Fibroblast of pulmonary artery (primary cell): Measurements from ENCODE around the gene IGLL5.
"Not testable (repeated sequence)": the region's sequence is repeated elsewhere in the genome, so short reads cannot be mapped to it uniquely, and the experiment has no call there.

Source experiments
- DNase-seq: peaks from one replicate; pipeline ENCODE4 v3.0.0-alpha.2; 2010; ENCODE audit warnings: low read depth
- H3K4me3 ChIP-seq: replicated peaks from 2 replicates; pipeline ENCODE4 v1.5.1; 2011; ENCODE audit warnings: low read depth, mild to moderate bottlenecking, control low read depth, low read length, moderate library complexity
- CTCF ChIP-seq: IDR thresholded peaks from 2 replicates; pipeline ENCODE4 v1.5.1; 2011; ENCODE audit warnings: mild to moderate bottlenecking, control low read depth, low read length, inconsistent platforms; ENCODE audit errors: missing control alignments

The IGLL5 gene

GRCh38 chr22:22916952-22917290, 29.3 kb downstream of the IGLL5 start:
- no peak for TF ChIP-seq CTCF
- no peak overlapping the region for H3K4me3 ChIP-seq
- no peak for DNase-seq

GRCh38 chr22:22917377-22917776, 29.8 kb downstream of the IGLL5 start:
- TF ChIP-seq CTCF, result no peak
- DNase-seq, result no peak

GRCh38 chr22:22918297-22918965, 30.8 kb downstream of the IGLL5 start:
- DNase-seq, result no peak
- TF ChIP-seq CTCF, result no peak
- H3K4me3 ChIP-seq, result no peak overlapping the region

More at GRCh38 chr22:22917377-22917776, 29.8 kb downstream of the IGLL5 start:
- H3K4me3 ChIP-seq, result no peak overlapping the region

- no peak for DNase-seq
- no peak for TF ChIP-seq CTCF
- no peak overlapping the region for H3K4me3 ChIP-seq
Measured at GRCh38 chr22:22919041-22919440, 31.4 kb downstream of the IGLL5 start.

- no peak for TF ChIP-seq CTCF
- H3K4me3 ChIP-seq, result no peak overlapping the region
- DNase-seq, result no peak
Measured at GRCh38 chr22:22920104-22920654, 32.6 kb downstream of the IGLL5 start.

GRCh38 chr22:22920910-22921550, 33.4 kb downstream of the IGLL5 start:
- no peak for DNase-seq
- no peak for TF ChIP-seq CTCF
- H3K4me3 ChIP-seq, result no peak overlapping the region

- H3K4me3 ChIP-seq, result no peak overlapping the region
- no peak for TF ChIP-seq CTCF
- no peak for DNase-seq
Measured at GRCh38 chr22:22921575-22921974, 34.0 kb downstream of the IGLL5 start.

- DNase-seq, H3K4me3 ChIP-seq: not testable (repeated sequence)
Measured at GRCh38 chr22:22922092-22922953, 34.7 kb downstream of the IGLL5 start.
